Measurements from ENCODE around the gene FZD4. TPM values are rescaled to one million over a fixed set of nuclear protein-coding genes. Genes with fewer than 3 reads are reported as not detected.

FZD4 gene
- polyA plus RNA-seq, 1 donor from 2014 or later = 0.76 TPM

- Histone ChIP-seq H3K9me3 (ENCODE audit: low read length) (no peaks in the 10 kb centered on the region), H3K27ac (ENCODE audit: low read length) (no peak overlapping the region), H3K27me3 (ENCODE audit: insufficient read depth, low read depth, low read length) (no peaks in the 10 kb centered on the region), H3K9ac (ENCODE audit: low read length) (no peak overlapping the region), H2AFZ (ENCODE audit: low read depth, low read length) (no peak overlapping the region), H3K36me3 (ENCODE audit: insufficient read depth, low read length) (no peaks in the 10 kb centered on the region), H3K4me2 (ENCODE audit: low read length) (no peak overlapping the region), H4K20me1 (ENCODE audit: insufficient read depth) (no peaks in the 10 kb centered on the region), H3K4me3 (ENCODE audit: low read length) (no peak overlapping the region), H3K79me2 (replicated peaks; ENCODE audit: insufficient read depth, low read length) (no peaks in the 10 kb centered on the region), H3F3A (ENCODE audit: insufficient read depth, low read length, poor library complexity, severe bottlenecking) (no peaks in the 10 kb centered on the region), H3K9me2 (ENCODE audit: insufficient read depth, low read length) (no peaks in the 10 kb centered on the region)
- TF ChIP-seq TAF1 (IDR thresholded peaks at IDR 0.05; ENCODE audit: low read depth) (no peak), CTCF (IDR thresholded peaks at IDR 0.05; ENCODE audit: poor library complexity, severe bottlenecking) (no peak), MXI1 (conservative IDR thresholded peaks at IDR 0.05; ENCODE audit: poor library complexity, severe bottlenecking) (no peak), EP300 (conservative IDR thresholded peaks at IDR 0.05; ENCODE audit: poor library complexity, severe bottlenecking) (no peak), EZH2 (IDR thresholded peaks at IDR 0.05; ENCODE audit: borderline replicate concordance, insufficient read depth, low read length, poor library complexity, severe bottlenecking) (no peak)
Observed at GRCh38 chr11:86933891-86934581, 21.2 kb downstream of the FZD4 start.

- no peak overlapping the region for H3K4me2 ChIP-seq (ENCODE audit: low read length)
- H3F3A ChIP-seq (ENCODE audit: insufficient read depth, low read length, poor library complexity, severe bottlenecking) = no peaks in the 10 kb centered on the region
- TF ChIP-seq TAF1 (IDR thresholded peaks at IDR 0.05; ENCODE audit: low read depth) (no peak), EP300 (conservative IDR thresholded peaks at IDR 0.05; ENCODE audit: poor library complexity, severe bottlenecking) (no peak), SMC3 (conservative IDR thresholded peaks at IDR 0.05; ENCODE audit: poor library complexity) (no peak), POLR2AphosphoS5 (IDR thresholded peaks at IDR 0.05) (no peak), EZH2 (IDR thresholded peaks at IDR 0.05; ENCODE audit: borderline replicate concordance, insufficient read depth, low read length, poor library complexity, severe bottlenecking) (no peak), MXI1 (conservative IDR thresholded peaks at IDR 0.05; ENCODE audit: poor library complexity, severe bottlenecking) (no peak), CTCF (IDR thresholded peaks at IDR 0.05; ENCODE audit: poor library complexity, severe bottlenecking) (no peak), RAD21 (conservative IDR thresholded peaks at IDR 0.05) (no peak)
- TF ChIP-seq, protein P1, sequence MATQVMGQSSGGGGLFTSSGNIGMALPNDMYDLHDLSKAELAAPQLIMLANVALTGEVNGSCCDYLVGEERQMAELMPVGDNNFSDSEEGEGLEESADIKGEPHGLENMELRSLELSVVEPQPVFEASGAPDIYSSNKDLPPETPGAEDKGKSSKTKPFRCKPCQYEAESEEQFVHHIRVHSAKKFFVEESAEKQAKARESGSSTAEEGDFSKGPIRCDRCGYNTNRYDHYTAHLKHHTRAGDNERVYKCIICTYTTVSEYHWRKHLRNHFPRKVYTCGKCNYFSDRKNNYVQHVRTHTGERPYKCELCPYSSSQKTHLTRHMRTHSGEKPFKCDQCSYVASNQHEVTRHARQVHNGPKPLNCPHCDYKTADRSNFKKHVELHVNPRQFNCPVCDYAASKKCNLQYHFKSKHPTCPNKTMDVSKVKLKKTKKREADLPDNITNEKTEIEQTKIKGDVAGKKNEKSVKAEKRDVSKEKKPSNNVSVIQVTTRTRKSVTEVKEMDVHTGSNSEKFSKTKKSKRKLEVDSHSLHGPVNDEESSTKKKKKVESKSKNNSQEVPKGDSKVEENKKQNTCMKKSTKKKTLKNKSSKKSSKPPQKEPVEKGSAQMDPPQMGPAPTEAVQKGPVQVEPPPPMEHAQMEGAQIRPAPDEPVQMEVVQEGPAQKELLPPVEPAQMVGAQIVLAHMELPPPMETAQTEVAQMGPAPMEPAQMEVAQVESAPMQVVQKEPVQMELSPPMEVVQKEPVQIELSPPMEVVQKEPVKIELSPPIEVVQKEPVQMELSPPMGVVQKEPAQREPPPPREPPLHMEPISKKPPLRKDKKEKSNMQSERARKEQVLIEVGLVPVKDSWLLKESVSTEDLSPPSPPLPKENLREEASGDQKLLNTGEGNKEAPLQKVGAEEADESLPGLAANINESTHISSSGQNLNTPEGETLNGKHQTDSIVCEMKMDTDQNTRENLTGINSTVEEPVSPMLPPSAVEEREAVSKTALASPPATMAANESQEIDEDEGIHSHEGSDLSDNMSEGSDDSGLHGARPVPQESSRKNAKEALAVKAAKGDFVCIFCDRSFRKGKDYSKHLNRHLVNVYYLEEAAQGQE (IDR thresholded peaks at IDR 0.05; ENCODE audit: borderline replicate concordance) = no peak
- H2AFZ ChIP-seq (ENCODE audit: low read depth, low read length) = no peak overlapping the region
- no peaks in the 10 kb centered on the region for H3K79me2 ChIP-seq (replicated peaks; ENCODE audit: insufficient read depth, low read length)
- H3K36me3 ChIP-seq (ENCODE audit: insufficient read depth, low read length) = no peaks in the 10 kb centered on the region
- H3K4me3 ChIP-seq (ENCODE audit: low read length) = no peak overlapping the region
- H4K20me1 ChIP-seq (ENCODE audit: insufficient read depth) = no peaks in the 10 kb centered on the region
- no peaks in the 10 kb centered on the region for H3K27me3 ChIP-seq (ENCODE audit: insufficient read depth, low read depth, low read length)
- no peaks in the 10 kb centered on the region for H3K9me2 ChIP-seq (ENCODE audit: insufficient read depth, low read length)
- no peak overlapping the region for H3K27ac ChIP-seq (ENCODE audit: low read length)
- H3K9ac ChIP-seq (ENCODE audit: low read length) = no peak overlapping the region
- H3K9me3 ChIP-seq (ENCODE audit: low read length) = no peaks in the 10 kb centered on the region
Observed at GRCh38 chr11:86932924-86933875, 22.0 kb downstream of the FZD4 start.
